ENCODE data around the gene PRDM16. TPM values are rescaled to one million over a fixed set of nuclear protein-coding genes. Genes with fewer than 3 reads are reported as not detected.

The PRDM16 gene
- polyA plus RNA-seq, 1 of the 3 experiments (the other 2 are of a cell fraction), result not detected

- no peak overlapping the region for H3K4me3 ChIP-seq (ENCODE audit: low read depth in 2 of 2, low read length in 1 of 2)
- H2AFZ ChIP-seq (ENCODE audit: low read depth), result no peak overlapping the region
- no peak overlapping the region for H3K4me2 ChIP-seq
- H4K20me1 ChIP-seq (ENCODE audit: insufficient read depth), result no peaks in the 10 kb centered on the region
- no peaks in the 10 kb centered on the region for H3K9me3 ChIP-seq
- DNase-seq, result no peak
- TF ChIP-seq NFIC (IDR thresholded peaks at IDR 0.05; ENCODE audit: borderline replicate concordance) (no peak), SIN3A (IDR thresholded peaks at IDR 0.05; ENCODE audit: borderline replicate concordance, low read depth, low read length) (no peak), CTCF (IDR thresholded peaks at IDR 0.05) (no peak), EP300 (IDR thresholded peaks at IDR 0.05; ENCODE audit: borderline replicate concordance in 1 of 2, low read depth in 1 of 2, low read length in 1 of 2) (no peak), CHD2 (IDR thresholded peaks at IDR 0.05; ENCODE audit: low read length, partially characterized antibody) (no peak), SMC3 (IDR thresholded peaks at IDR 0.05; ENCODE audit: low read depth, low read length) (no peak), TEAD4 (IDR thresholded peaks at IDR 0.05; ENCODE audit: borderline replicate concordance, insufficient read depth) (no peak), EZH2phosphoT487 (IDR thresholded peaks at IDR 0.05; ENCODE audit: borderline replicate concordance, low read depth) (no peak), GATA2 (CRISPR knock-in tag; IDR thresholded peaks at IDR 0.05) (no peak), MXI1 (IDR thresholded peaks at IDR 0.05; ENCODE audit: low read depth, low read length) (no peak), FOSL2 (IDR thresholded peaks at IDR 0.05; ENCODE audit: borderline replicate concordance, low read depth) (no peak), ZBTB33 (IDR thresholded peaks at IDR 0.05; ENCODE audit: borderline replicate concordance, low read depth) (no peak), USF2 (IDR thresholded peaks at IDR 0.05; ENCODE audit: borderline replicate concordance, low read depth, low read length) (no peak), MEF2A (IDR thresholded peaks at IDR 0.05; ENCODE audit: borderline replicate concordance, low read depth) (no peak), YY1 (IDR thresholded peaks at IDR 0.05; ENCODE audit: low read depth) (no peak), ELF1 (IDR thresholded peaks at IDR 0.05) (no peak)
- H3K27me3 ChIP-seq (ENCODE audit: insufficient read depth), result no peaks in the 10 kb centered on the region
- H3K4me1 ChIP-seq (ENCODE audit: control insufficient read depth in 1 of 2, insufficient read depth in 2 of 2, low read depth in 1 of 2, low read length in 1 of 2), result no peaks in the 10 kb centered on the region
- WGBS (ENCODE audit: low lambda C conversion rate), result 12% methylated on average over 16 of the region's 25 CpGs
- H3K9me2 ChIP-seq, result no peaks in the 10 kb centered on the region
- no peak overlapping the region for H3K9ac ChIP-seq
- ChIA-PET CTCF (interaction anchor here (2.7 kb wide), 1 partner anchor 391 kb away, joined by 7 read pairs; no protein-coding TSS in a partner anchor), POLR2A (no interaction called here)
- H3K36me3 ChIP-seq (replicated peaks in 1 of 2; ENCODE audit: control insufficient read depth in 1 of 2, insufficient read depth in 2 of 2, low read length in 1 of 2), result no peaks in the 10 kb centered on the region
- H3K79me2 ChIP-seq (ENCODE audit: insufficient read depth), result no peaks in the 10 kb centered on the region
- no peaks in the 10 kb centered on the region for H3F3A ChIP-seq (replicated peaks; ENCODE audit: insufficient read depth)
- H3K27ac ChIP-seq (ENCODE audit: low read depth in 2 of 2, low read length in 1 of 2), result no peak overlapping the region
Measured at GRCh38 chr1:3033040-3033789, 35.8 kb upstream of the PRDM16 start.

All from SK-N-SH (cell line).